HG03565 (cell line): ENCODE results near the gene HK3.

Experiments
- ATAC-seq: cut with Tn5 transposase; IDR thresholded peaks from one replicate; pipeline ENCODE4 v1.9.1; 2021; ENCODE audit warnings: mild to moderate bottlenecking, moderate library complexity; ENCODE audit not compliant: unreplicated experiment

The HK3 gene

DNA sequence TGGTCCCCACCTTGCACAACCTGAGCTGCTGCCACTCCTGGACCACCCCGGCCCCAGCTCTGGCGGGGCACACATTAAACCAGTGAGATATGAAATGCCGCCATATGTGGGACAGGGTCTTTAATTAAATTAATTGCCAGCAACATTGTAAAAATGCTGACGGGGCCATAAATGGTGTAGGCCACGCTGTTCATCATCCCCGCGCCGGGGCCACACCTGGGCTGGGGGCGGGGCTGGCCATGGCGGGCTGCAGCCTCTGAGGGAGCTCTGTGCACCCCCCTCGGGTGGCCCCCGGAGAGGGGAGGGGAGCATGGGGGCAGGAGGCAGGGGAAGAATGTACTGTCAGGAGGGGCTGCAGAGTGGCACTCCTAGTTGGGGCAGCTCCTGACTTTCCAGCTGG lies 47.8 kb downstream of the HK3 start:
- ATAC-seq = no peak

GRCh38 chr5:176850371-176851245 lies 48.5 kb downstream of the HK3 start:
- ATAC-seq = no peak

DNA sequence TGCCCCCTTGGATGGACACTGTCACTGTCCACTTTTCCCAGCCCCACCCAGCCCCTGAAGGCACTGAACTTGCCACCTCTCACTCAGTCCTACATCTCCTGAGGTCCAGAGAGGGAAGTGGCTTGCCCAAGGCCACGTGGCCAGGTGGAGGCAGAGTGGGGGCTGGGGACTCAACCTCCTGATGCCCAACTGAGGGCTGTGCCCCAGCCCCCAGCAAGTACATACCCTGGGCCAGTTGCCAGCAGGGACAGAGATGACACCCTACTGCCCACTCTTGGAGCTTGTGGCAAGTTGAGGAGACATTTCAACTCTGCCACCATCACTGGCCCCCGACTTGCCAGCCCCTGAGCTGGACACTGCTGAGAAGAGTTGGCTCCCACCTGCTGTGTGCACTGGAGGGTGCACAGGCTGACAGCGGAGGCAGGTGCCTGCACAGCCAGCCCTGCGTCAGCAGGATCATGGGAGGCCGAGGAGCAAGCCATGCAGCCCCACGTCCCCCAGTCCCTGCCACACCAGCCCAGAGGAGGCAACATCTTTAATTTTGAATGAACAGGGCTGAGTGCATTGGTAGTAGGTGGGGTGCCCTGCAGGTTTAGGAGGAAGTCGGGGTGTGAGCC lies 49.4 kb downstream of the HK3 start:
- no peak for ATAC-seq

GRCh38 chr5:176848651-176849050 lies 50.5 kb downstream of the HK3 start:
- ATAC-seq = no peak

DNA sequence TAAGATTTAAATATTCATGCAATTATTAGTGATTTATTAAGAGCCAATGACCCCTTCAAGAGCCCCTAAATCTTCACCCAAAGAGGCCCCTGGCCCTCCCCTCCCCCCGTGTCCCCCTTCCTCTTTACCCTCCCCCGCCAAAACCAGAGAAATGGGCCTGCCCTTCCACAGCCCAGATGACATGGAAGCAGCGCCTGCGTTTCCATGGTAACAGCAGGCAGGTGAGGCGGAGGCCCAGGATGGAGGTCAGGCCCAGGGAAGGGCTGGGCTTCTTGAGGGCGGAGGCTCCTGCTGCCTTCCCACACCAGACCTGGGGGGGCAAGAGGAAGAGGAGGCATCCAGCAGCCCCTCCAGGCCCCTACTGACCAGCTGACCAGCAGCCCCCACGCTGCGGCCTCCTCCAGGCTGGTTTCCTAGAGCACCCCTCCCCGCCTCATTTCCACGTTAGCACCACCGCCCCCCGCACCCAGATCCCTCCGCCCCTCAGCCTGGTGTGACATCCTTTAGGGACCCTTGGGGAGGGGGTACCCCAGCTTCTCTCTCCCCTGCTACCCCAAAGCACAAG lies 51.3 kb downstream of the HK3 start:
- no peak for ATAC-seq

- no peak for ATAC-seq
Measured at GRCh38 chr5:176847148-176847547, 52.0 kb downstream of the HK3 start.

- no peak for ATAC-seq
Measured at GRCh38 chr5:176846335-176847140, 52.6 kb downstream of the HK3 start.

- no peak for ATAC-seq
Measured at GRCh38 chr5:176845392-176845713, 53.8 kb downstream of the HK3 start.

GRCh38 chr5:176844706-176845391 lies 54.3 kb downstream of the HK3 start:
- no peak for ATAC-seq

- ATAC-seq = no peak
Measured at GRCh38 chr5:176844281-176844680, 54.9 kb downstream of the HK3 start.

DNA sequence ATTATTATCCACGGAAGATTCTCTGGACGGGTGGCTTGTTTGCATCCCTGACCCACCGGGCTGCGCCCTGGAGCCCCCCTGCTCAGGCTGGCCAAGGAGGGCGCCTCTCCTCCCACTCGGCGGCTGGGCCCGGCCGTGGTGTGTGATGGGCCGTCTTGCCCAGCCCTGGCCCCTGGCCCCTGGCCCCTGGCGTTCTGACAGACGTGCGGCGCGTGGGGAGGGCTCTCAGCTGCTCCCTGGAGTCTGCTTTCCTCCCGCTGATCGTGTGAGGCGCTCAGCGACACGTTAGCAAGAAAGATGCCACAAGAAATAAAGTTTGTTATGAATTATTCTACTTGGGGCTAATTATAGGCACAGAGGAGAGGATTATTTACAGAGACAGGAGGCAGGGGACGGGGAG lies 55.5 kb downstream of the HK3 start:
- ATAC-seq = no peak

DNA sequence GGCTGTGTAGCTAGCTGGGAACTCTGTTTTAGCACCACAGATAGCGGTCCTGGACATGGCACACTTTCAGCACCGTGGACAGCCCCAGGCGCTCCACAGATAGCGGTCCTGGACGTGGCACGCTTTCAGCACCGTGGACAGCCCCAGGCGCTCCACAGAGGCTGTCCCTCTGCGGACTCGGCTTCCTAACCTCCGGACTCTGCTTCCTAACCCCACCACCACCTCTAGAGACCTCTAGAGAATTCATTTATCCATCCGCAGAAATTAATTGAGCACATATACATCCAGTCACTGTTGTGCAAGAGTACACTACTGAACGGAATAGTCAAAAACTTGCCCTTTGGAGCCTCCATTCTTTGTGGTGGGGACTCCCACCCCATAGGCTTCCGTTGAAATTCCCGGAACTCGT lies 61.4 kb downstream of the HK3 start:
- no peak for ATAC-seq

- ATAC-seq = no peak
Measured at GRCh38 chr5:176836811-176837706, 62.1 kb downstream of the HK3 start.

DNA sequence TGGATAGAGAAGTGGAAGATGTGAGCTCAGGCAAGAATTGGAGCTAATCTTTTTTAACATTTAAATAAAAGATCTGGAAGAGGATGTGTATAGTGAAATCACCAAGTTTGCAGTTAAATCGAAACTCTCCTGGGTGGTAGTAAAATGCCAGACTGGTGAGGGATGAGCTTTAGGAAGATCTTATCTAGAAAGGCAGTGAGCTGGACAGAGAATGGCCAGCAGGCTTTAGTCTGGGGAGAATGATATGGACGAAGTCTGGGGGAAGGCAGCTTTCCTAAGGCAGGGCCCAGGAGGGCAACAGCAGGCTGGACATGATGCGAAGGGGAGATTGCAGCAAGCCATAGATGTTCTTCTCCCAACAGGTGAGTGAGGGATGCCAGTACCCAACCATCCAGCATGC lies 63.2 kb downstream of the HK3 start:
- no peak for ATAC-seq

GRCh38 chr5:176833286-176833685 lies 65.9 kb downstream of the HK3 start:
- no peak for ATAC-seq

DNA sequence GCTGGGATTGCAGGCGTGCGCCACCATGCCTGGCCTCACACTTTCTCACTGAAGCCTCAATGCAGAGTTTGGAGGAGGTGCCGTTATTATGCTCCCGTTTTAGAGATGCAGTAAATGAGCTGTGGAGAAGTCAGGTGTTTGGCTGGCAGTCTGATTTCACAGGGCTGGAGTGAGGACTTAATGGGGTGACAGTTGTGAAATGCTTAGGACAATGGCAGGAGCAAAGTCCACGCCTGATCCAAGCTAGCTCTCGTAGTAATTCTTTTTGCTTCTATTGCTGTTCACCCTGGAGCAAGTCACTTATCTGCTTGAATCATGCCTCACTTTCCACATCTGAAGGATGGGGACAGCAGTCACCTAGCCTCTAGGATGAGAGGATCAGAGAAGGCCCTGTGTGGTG lies 67.0 kb downstream of the HK3 start:
- no peak for ATAC-seq

DNA sequence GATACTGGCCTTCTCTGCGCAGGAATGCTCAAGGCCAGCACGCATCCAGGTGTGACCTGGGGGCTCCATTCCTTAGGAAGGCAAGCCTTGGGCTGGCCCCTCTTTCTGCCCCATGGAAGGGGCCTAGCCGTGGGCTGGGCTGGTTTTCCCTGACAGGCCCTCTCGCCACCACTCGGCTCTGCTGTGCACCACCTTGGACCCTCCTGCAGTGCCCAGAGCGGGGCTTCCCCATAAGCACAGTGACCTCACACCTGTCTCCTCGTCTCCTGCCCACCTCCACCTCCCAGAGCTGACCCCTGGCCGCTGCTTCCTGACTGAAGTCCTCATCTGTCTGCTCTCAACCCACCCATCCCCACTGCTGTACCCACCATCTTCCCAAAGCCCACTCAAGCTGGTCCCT lies 67.7 kb downstream of the HK3 start:
- ATAC-seq = no peak

GRCh38 chr5:176830995-176831423 lies 68.1 kb downstream of the HK3 start:
- no peak for ATAC-seq
